SK-N-MC (cell line): ENCODE measurements around the gene SDK2.

Source experiments
- EZH2 ChIP-seq: fragments of 200-600 bp; sonication (generic); IDR thresholded peaks from one replicate; pipeline ENCODE4 v1.6.1; 2017; ENCODE audit warnings: antibody characterized with exemption
- POLR2AphosphoS5 ChIP-seq: IDR thresholded peaks from 2 replicates; pipeline ENCODE4 v1.6.1; 2012; ENCODE audit warnings: mild to moderate bottlenecking, low read depth, low read length, borderline replicate concordance

DNA sequence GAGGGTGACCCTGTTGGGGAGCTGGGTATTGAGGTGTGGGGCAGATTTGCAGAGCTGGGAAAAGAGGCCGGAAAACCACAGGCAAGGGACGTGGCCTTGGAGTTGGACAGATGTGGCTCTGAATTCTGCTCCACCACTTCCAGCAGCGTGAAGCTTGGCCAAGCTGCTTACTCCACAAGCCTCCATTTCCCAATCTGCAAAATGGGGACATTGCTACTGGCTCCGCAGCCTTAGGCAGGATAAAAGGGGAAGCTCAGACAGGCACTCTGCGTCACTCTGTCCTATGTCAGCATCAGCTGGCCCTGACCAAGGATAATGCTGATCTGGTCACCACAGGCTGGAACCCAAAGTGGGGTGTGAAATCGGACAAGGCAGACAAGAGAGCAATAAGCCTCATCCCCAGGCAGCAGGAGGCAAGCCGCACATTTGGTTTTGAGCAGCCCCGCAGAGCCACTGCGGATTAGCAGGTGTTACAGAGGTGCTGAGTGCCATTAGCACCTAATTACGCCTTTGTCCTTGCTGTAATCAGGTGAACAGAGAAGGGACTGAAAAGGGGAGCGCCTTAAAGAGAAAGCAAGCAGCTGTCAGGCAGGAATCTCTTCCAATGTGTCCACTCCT is 54.8 kb downstream of the SDK2 start:
- TF ChIP-seq EZH2 (no peak), POLR2AphosphoS5 (no peak)
